Colonic mucosa (tissue), 4 donors: ENCODE results near the gene STXBP4. TPM values are rescaled to one million over a fixed set of nuclear protein-coding genes. Genes with fewer than 3 reads are reported as not detected.

Experiments
- DNase-seq: peaks from one replicate; pipeline ENCODE4 v3.0.0-alpha.2; 2020
- H3K27ac ChIP-seq: fragments of 200-600 bp; one replicate; pipeline ENCODE4 v1.8.0; 2021
- H3K27me3 ChIP-seq: fragments of 200-600 bp; one replicate; pipeline ENCODE4 v1.8.0; 2021
- H3K36me3 ChIP-seq: fragments of 200-600 bp; one replicate; pipeline ENCODE4 v1.8.0; 2021
- H3K4me1 ChIP-seq: fragments of 200-600 bp; one replicate; pipeline ENCODE4 v1.8.0; 2021; ENCODE audit warnings: mild to moderate bottlenecking
- H3K4me3 ChIP-seq: fragments of 200-600 bp; one replicate; pipeline ENCODE4 v1.8.0; 2021
- H3K9ac ChIP-seq, 2 donors: one replicate each; pipeline ENCODE4 v1.7.0; 2013; ENCODE audit warnings: control low read depth in 2 of 2, low read depth in 2 of 2, low read length in 2 of 2
- H3K9me3 ChIP-seq: fragments of 200-600 bp; one replicate; pipeline ENCODE4 v1.8.0; 2021
- CTCF ChIP-seq: fragments of 200-600 bp; IDR thresholded peaks from one replicate; pipeline ENCODE4 v1.8.0; 2022; ENCODE audit warnings: antibody characterized with exemption, mild to moderate bottlenecking
- intact Hi-C: fragments of 100-400 bp; cut with DNase I; formaldehyde crosslinking; loops from one replicate; pipeline ENCODE4 v1.14.1; 2022
- total RNA-seq, 2 donors: library from RNA; stranded (reverse); fragmentation: NEBNext Ultra II Directional in 1 of 2; extraction: Animal tissue kit (Norgen Biotek cat#: 25700) in 1 of 2; gene quantifications; one replicate each; pipeline ENCODE4 v1.2.1, GENCODE V29; 2021
- donor health status: healthy.
- donor health status: DM: no; HTN: no; CAD: no.
- donor health status: DM: no; HTN: no; CAD: no.

The STXBP4 gene
- total RNA-seq, 2 donors from 2014 or later, result 6.2 to 6.6 TPM

DNA sequence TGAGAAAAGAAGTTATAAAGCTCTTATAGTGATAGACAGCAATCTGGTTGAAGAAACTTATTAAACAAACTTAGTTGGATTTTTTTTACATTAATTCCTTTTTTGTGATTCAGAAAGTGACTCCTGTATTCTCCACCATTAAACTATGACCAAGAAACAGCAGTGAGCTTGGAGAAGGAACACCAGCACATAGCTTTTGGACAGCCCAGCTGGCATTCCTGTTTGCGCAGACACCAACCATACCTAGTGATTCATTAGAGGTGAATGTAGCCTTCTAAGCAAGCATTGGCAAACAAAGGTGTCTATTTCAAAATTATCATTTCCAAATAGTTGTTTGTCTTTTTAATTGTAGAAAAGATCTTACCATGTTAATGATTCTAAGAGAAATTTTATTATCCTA is 94.4 kb downstream of the STXBP4 start:
- no peak for DNase-seq
- intact Hi-C loops, result no loop called here
- no peak overlapping the region for H3K27ac ChIP-seq

GRCh38 chr17:55063885-55064874 is 95.6 kb downstream of the STXBP4 start:
- Histone ChIP-seq H3K4me1 (no peaks in the 10 kb centered on the region), H3K27me3 (no peaks in the 10 kb centered on the region), H3K36me3 (no peaks in the 10 kb centered on the region), H3K4me3 (no peak overlapping the region), H3K9me3 (no peaks in the 10 kb centered on the region), H3K9ac (no peak overlapping the region), H3K27ac (no peak overlapping the region)
- no peak for DNase-seq
- intact Hi-C loops, result no loop called here
- no peak for TF ChIP-seq CTCF

More for the DNA sequence above, 94.4 kb downstream of the STXBP4 start:
- no peaks in the 10 kb centered on the region for H3K27me3 ChIP-seq
- H3K4me1 ChIP-seq, result no peaks in the 10 kb centered on the region
- no peak overlapping the region for H3K4me3 ChIP-seq
- no peaks in the 10 kb centered on the region for H3K9me3 ChIP-seq
- no peaks in the 10 kb centered on the region for H3K36me3 ChIP-seq
- TF ChIP-seq CTCF, result no peak
- no peak overlapping the region for H3K9ac ChIP-seq

DNA sequence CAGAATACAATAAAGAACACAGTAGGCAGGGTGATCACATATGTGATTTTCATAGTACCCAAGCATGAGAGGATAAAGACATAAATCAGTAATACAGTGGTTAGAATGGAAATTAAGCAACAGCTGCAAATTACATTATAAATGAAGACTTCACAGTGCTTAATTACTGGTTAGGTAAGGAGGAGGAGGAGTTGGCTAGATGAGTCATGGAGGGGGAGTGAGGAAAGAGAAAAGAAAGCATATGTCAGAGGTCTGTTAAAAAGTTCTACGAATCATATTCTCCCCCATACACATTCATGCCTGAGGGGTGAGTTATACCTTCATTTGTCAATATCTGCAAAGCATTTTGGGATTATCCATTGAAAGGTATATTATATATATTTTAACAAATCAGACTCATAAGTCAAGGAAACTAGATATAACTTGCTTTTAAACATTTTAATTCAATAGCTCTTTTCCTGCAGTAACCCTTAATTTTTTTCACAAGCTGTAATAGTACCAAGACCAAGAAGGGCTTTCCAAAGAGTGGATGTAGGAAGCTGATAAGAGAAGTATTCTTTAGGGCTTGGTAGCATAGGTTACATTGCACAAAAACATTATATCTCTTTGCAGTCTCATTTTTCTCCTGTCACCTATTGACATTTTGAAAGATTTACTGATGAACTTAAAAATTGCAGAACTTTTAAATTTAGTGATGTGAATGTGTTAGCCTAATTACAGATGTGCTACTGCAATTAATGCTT is 99.3 kb downstream of the STXBP4 start:
- no peak for DNase-seq
- no peak for TF ChIP-seq CTCF
- Histone ChIP-seq H3K27ac (no peak overlapping the region), H3K27me3 (no peaks in the 10 kb centered on the region), H3K36me3 (no peaks in the 10 kb centered on the region), H3K9me3 (no peaks in the 10 kb centered on the region), H3K4me1 (no peaks in the 10 kb centered on the region), H3K9ac (no peak overlapping the region), H3K4me3 (no peak overlapping the region)
- intact Hi-C loops, result no loop called here

DNA sequence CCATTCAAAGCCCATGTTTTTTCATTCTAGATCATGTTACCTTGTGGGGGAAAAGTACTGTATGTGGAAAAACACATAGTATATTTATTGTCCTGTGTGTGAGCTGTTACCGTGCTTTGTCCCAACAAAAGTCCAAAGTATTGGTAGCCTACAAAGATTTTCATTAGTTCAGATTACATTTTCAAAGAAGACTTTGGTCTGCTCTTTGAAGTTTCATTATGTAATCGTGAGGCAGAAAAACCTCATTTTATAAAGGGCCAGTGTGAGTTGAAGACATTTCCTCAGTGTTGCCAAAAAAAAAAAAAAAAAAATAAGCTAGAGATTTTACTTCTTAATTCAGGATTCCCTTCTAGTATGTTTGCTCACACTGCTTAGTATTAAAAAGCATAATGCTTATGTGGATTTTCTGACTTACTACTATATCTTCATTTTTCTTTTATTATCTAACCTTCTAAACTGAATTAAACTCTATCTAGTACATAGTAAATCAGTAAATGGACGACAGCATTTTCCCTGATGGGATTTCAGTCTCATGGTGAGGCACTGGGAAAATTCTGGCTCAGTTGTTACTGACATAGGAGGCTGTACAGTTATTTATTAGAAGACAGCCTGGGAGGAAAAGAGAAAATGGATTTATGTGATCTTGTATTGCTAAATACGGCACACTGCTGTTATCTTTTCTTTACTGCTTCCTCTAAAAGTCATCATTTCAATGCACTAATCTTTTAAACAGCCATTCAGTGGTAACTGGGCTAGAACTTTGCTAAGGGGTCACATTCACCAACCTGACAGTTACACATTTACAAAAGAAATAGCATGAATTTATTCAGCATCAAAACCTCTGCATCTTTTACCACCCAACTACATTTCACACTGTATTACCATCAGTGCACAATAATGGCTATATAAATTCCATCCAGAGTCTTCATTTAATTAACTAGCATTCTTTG is 100.6 kb downstream of the STXBP4 start:
- no peak overlapping the region for H3K9ac ChIP-seq
- intact Hi-C loops, result no loop called here
- H3K36me3 ChIP-seq, result no peaks in the 10 kb centered on the region
- no peaks in the 10 kb centered on the region for H3K27me3 ChIP-seq
- H3K4me3 ChIP-seq, result no peak overlapping the region
- H3K27ac ChIP-seq, result no peak overlapping the region
- TF ChIP-seq CTCF, result no peak
- DNase-seq, result no peak
- no peaks in the 10 kb centered on the region for H3K4me1 ChIP-seq
- no peaks in the 10 kb centered on the region for H3K9me3 ChIP-seq
